OCI-LY3 (cell line): Measurements from ENCODE around the gene TFCP2L1.

Experiments
- H2AFZ ChIP-seq: fragments of 200-600, 300-600 bp; shearing (Covaris generic); 2 replicates; pipeline ENCODE4 v1.6.0; 2014; ENCODE audit warnings: antibody characterized with exemption, low read depth, low read length
- H3K27ac ChIP-seq: fragments of 200-600, 300-600 bp; sonication (generic); 2 replicates; pipeline ENCODE4 v1.5.1; 2014; ENCODE audit warnings: mild to moderate bottlenecking, low read length, moderate library complexity, mixed read lengths
- H3K27me3 ChIP-seq: fragments of 200-600, 300-600 bp; sonication (generic); 2 replicates; pipeline ENCODE4 v1.6.1; 2014; ENCODE audit warnings: low read depth, low read length, mixed read lengths
- H3K36me3 ChIP-seq: fragments of 200-600, 300-600 bp; sonication (generic); replicated peaks from 2 replicates; pipeline ENCODE3; 2014; ENCODE audit warnings: low read depth, low read length, mixed read lengths
- H3K4me1 ChIP-seq: fragments of 300-600, 200-600 bp; sonication (generic); 2 replicates; pipeline ENCODE4 v1.6.1; 2014; ENCODE audit warnings: low read length, mixed read lengths
- H3K4me2 ChIP-seq: fragments of 200-600, 300-600 bp; sonication (generic); 2 replicates; pipeline ENCODE4 v1.6.1; 2014; ENCODE audit warnings: low read length, mixed read lengths
- H3K4me3 ChIP-seq: fragments of 300-600, 200-600 bp; sonication (generic); 2 replicates; pipeline ENCODE4 v1.5.1; 2014; ENCODE audit warnings: antibody characterized with exemption, mild to moderate bottlenecking, low read length, moderate library complexity
- H3K79me2 ChIP-seq: fragments of 300-600, 200-600 bp; shearing (Covaris generic); 2 replicates; pipeline ENCODE4 v1.6.1; 2014; ENCODE audit warnings: mild to moderate bottlenecking, low read length, mixed read lengths
- H3K9ac ChIP-seq: fragments of 300-600, 200-600 bp; shearing (Covaris generic); 2 replicates; pipeline ENCODE4 v1.6.0; 2014; ENCODE audit warnings: mild to moderate bottlenecking, low read length, moderate library complexity
- H3K9me3 ChIP-seq: fragments of 200-600, 300-600 bp; shearing (Covaris generic); 2 replicates; pipeline ENCODE4 v1.6.1; 2014; ENCODE audit warnings: low read length, mixed read lengths; ENCODE audit not compliant: insufficient read depth
- H4K20me1 ChIP-seq: fragments of 200-600, 300-600 bp; sonication (generic); 2 replicates; pipeline ENCODE4 v1.6.1; 2016; ENCODE audit warnings: low read length, mixed read lengths; ENCODE audit not compliant: insufficient read depth
- EZH2phosphoT487 ChIP-seq: fragments of 200-600 bp; shearing (Covaris generic); IDR thresholded peaks from 2 replicates; pipeline ENCODE4 v1.6.1; 2018; ENCODE audit warnings: antibody characterized with exemption, mixed run types, low read depth
- TF ChIP-seq, protein P1 (sequence below): fragments of 200-600, 300-600 bp; sonication (generic); IDR thresholded peaks from 2 replicates; pipeline ENCODE4 v1.5.1; 2014; ENCODE audit warnings: antibody characterized with exemption, low read length, low read depth

Gene TFCP2L1

DNA sequence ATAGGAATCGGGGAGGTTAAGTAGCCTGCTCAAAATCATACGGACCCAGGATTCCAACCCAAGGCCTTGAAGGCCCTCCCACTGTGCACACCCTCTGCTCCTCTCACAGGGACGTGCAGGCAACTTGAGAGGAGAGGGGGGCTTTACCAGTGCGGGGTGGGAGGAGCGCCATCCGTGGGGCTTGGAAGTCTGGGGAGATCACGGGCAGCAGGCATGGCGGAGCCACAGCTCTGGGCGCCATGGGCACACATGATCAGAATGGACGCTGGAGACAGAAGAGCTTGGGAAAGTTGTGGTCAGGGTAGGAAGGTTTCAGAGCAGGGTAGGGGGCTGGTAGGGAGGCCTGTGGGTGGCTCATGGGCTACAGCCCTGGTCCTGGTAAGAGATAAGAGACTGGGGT lies 70.7 kb downstream of the TFCP2L1 start:
- Histone ChIP-seq H4K20me1 (no peaks in the 10 kb centered on the region), H3K4me3 (no peak overlapping the region), H2AFZ (no peak overlapping the region), H3K27me3 (no peaks in the 10 kb centered on the region), H3K4me1 (no peaks in the 10 kb centered on the region), H3K9ac (no peak overlapping the region), H3K79me2 (no peaks in the 10 kb centered on the region), H3K9me3 (no peaks in the 10 kb centered on the region), H3K27ac (no peak overlapping the region), H3K36me3 (no peaks in the 10 kb centered on the region), H3K4me2 (no peak overlapping the region)
- TF ChIP-seq, protein P1, sequence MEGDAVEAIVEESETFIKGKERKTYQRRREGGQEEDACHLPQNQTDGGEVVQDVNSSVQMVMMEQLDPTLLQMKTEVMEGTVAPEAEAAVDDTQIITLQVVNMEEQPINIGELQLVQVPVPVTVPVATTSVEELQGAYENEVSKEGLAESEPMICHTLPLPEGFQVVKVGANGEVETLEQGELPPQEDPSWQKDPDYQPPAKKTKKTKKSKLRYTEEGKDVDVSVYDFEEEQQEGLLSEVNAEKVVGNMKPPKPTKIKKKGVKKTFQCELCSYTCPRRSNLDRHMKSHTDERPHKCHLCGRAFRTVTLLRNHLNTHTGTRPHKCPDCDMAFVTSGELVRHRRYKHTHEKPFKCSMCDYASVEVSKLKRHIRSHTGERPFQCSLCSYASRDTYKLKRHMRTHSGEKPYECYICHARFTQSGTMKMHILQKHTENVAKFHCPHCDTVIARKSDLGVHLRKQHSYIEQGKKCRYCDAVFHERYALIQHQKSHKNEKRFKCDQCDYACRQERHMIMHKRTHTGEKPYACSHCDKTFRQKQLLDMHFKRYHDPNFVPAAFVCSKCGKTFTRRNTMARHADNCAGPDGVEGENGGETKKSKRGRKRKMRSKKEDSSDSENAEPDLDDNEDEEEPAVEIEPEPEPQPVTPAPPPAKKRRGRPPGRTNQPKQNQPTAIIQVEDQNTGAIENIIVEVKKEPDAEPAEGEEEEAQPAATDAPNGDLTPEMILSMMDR: no peak
- TF ChIP-seq EZH2phosphoT487: no peak

DNA sequence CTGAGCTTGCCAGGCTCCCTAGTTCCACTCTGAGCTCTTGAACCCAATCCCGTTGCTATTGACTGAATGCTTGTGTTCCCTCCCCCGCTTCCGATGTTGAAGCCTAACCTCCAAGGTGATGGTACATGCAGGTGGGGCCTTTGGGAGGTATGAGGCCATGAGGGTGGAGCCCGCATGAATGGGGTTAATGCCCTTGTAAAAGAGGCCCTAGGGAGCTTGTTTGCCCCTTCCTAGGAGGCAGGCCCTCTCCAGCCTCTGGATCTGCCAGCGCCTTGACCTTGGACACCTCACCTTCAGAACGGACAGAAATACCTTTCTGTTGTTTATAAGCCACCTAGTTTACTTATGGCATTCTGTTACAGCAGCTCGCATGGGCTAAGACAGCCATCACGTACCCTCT lies 71.6 kb downstream of the TFCP2L1 start:
- no peaks in the 10 kb centered on the region for H3K27me3 ChIP-seq
- no peaks in the 10 kb centered on the region for H3K4me1 ChIP-seq
- TF ChIP-seq, protein P1: no peak
- no peak for TF ChIP-seq EZH2phosphoT487
- H3K36me3 ChIP-seq: no peaks in the 10 kb centered on the region
- no peak overlapping the region for H3K27ac ChIP-seq
- H3K79me2 ChIP-seq: no peaks in the 10 kb centered on the region
- no peak overlapping the region for H3K4me2 ChIP-seq
- H4K20me1 ChIP-seq: no peaks in the 10 kb centered on the region
- H3K4me3 ChIP-seq: no peak overlapping the region
- H3K9ac ChIP-seq: no peak overlapping the region
- no peaks in the 10 kb centered on the region for H3K9me3 ChIP-seq
- no peak overlapping the region for H2AFZ ChIP-seq

DNA sequence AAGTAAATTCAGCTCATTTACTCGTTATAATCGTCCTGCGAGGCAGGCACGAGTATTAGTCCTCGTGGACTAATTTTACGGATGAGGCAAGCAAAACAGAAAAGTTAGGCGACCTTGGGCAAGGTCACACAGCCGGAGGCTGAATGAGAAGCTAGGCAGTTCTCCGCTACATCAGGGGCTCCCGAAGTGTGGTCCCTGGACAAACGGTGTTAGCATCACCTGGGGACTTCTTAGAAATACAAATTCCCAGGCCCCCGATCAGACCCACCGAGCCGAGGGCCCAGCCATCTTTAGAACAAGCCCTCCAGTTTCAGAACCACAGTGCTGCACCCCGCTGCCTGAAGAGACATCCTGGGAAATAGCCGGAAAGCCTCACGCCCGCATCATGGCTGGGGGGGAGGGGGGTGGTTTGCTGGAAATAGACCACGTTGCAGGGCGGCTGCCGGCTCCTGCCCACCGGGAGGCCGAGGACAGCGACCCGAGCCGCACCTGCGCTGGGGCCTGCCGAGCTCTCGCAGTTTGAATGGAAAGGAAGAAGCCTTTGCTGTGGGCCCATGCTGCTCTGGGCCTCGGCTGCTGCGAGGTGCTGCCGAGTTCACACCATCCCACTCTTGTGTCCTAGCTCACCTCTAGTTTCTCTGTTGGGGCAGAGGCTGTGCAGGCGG lies 72.2 kb downstream of the TFCP2L1 start:
- H3K4me3 ChIP-seq: no peak overlapping the region
- no peak overlapping the region for H2AFZ ChIP-seq
- no peak overlapping the region for H3K9ac ChIP-seq
- no peaks in the 10 kb centered on the region for H3K4me1 ChIP-seq
- no peak overlapping the region for H3K4me2 ChIP-seq
- H3K27ac ChIP-seq: no peak overlapping the region
- TF ChIP-seq EZH2phosphoT487: no peak
- TF ChIP-seq, protein P1: no peak
- no peaks in the 10 kb centered on the region for H3K27me3 ChIP-seq
- H3K79me2 ChIP-seq: no peaks in the 10 kb centered on the region
- H4K20me1 ChIP-seq: no peaks in the 10 kb centered on the region
- no peaks in the 10 kb centered on the region for H3K9me3 ChIP-seq
- H3K36me3 ChIP-seq: no peaks in the 10 kb centered on the region

DNA sequence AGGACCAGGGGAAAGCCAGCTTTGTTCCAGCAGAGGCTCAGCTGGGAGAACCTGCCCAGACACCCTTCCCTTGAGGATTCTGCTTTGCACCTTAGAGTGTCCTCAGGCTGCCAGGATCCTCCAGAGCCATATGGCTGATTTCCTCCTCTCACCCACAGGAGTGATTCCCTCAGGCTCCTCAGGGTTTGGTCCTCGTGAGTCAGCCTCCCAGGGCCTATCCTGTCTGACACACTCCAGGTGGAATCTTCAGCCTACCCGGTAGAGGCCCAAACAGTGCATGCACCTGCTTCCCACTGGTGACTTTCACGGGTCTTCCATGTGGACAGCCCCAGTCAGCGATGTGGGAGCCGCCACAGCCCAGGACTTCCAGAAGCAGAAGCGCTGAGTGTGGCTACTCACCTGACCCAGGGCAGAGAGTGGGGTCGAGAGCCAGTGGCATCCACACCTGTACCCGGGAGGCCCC lies 73.3 kb downstream of the TFCP2L1 start:
- Histone ChIP-seq H3K9me3 (no peaks in the 10 kb centered on the region), H2AFZ (no peak overlapping the region), H3K9ac (no peak overlapping the region), H3K36me3 (no peaks in the 10 kb centered on the region), H4K20me1 (no peaks in the 10 kb centered on the region), H3K27ac (no peak overlapping the region), H3K27me3 (no peaks in the 10 kb centered on the region), H3K4me1 (no peaks in the 10 kb centered on the region), H3K4me3 (no peak overlapping the region), H3K79me2 (no peaks in the 10 kb centered on the region), H3K4me2 (no peak overlapping the region)
- TF ChIP-seq, protein P1: no peak
- TF ChIP-seq EZH2phosphoT487: no peak
